HepG2 (cell line): ENCODE measurements around the gene OAF. TPM values are rescaled to one million over a fixed set of nuclear protein-coding genes. Genes with fewer than 3 reads are reported as not detected.

Experiments used
- ATAD3A ChIP-seq: sonication (generic); formaldehyde crosslinking; IDR thresholded peaks from 2 replicates; pipeline ENCODE4 v1.4.0; 2020; ENCODE audit warnings: missing genetic modification reagents
- EHMT2 ChIP-seq: fragments of 200-600 bp; sonication (generic); IDR thresholded peaks from 2 replicates; pipeline ENCODE4 v1.7.0; 2017; ENCODE audit warnings: antibody characterized with exemption, low read depth, low read length, borderline replicate concordance
- FOXM1 ChIP-seq: sonication (generic); formaldehyde crosslinking; IDR thresholded peaks from 2 replicates; pipeline ENCODE4 v1.5.0; 2020; ENCODE audit warnings: missing genetic modification reagents
- KAT7 ChIP-seq: IDR thresholded peaks from 2 replicates; pipeline ENCODE4 v1.6.1; 2018; ENCODE audit warnings: borderline replicate concordance, missing compliant biosample characterization
- MTERF4 ChIP-seq: sonication (generic); formaldehyde crosslinking; IDR thresholded peaks from 2 replicates; pipeline ENCODE4 v1.8.0; 2023; ENCODE audit warnings: mild to moderate bottlenecking, missing genetic modification reagents
- MTF1 ChIP-seq: sonication (generic); formaldehyde crosslinking; IDR thresholded peaks from 2 replicates; pipeline ENCODE4 v1.5.0; 2020; ENCODE audit warnings: missing genetic modification reagents
- MXD4 ChIP-seq: IDR thresholded peaks from 2 replicates; pipeline ENCODE4 v1.6.1; 2016; ENCODE audit warnings: mild to moderate bottlenecking, missing biosample characterization, missing genetic modification reagents
- ONECUT2 ChIP-seq: sonication (generic); formaldehyde crosslinking; IDR thresholded peaks from 2 replicates; pipeline ENCODE4 v1.4.0; 2020; ENCODE audit warnings: missing genetic modification reagents
- PBX2 ChIP-seq: IDR thresholded peaks from 2 replicates; pipeline ENCODE4 v1.6.1; 2016; ENCODE audit warnings: control low read depth
- PHF5A ChIP-seq: IDR thresholded peaks from one replicate; pipeline ENCODE4 v1.6.1; 2018; ENCODE audit warnings: low read depth, missing genetic modification reagents; ENCODE audit not compliant: unreplicated experiment
- RXRB ChIP-seq: IDR thresholded peaks from 2 replicates; pipeline ENCODE4 v1.6.1; 2016; ENCODE audit warnings: borderline replicate concordance, missing genetic modification reagents, missing compliant biosample characterization
- TRIM24 ChIP-seq: sonication (generic); formaldehyde crosslinking; IDR thresholded peaks from 2 replicates; pipeline ENCODE4 v1.8.0; 2022; ENCODE audit warnings: mild to moderate bottlenecking, missing genetic modification reagents
- ZBTB3 ChIP-seq: sonication (generic); formaldehyde crosslinking; IDR thresholded peaks from 2 replicates; pipeline ENCODE4 v1.4.0; 2020; ENCODE audit warnings: low read depth, mild to moderate bottlenecking, moderate library complexity, missing genetic modification reagents, borderline replicate concordance
- ZFP36L2 ChIP-seq: sonication (generic); formaldehyde crosslinking; IDR thresholded peaks from 2 replicates; pipeline ENCODE4 v1.4.0; 2020; ENCODE audit warnings: missing genetic modification reagents
- ZNF136 ChIP-seq: sonication (generic); formaldehyde crosslinking; IDR thresholded peaks from 2 replicates; pipeline ENCODE4 v1.8.1; 2022; ENCODE audit warnings: low read depth, mild to moderate bottlenecking, moderate library complexity, missing genetic modification reagents
- ZNF160 ChIP-seq: sonication (generic); formaldehyde crosslinking; IDR thresholded peaks from 2 replicates; pipeline ENCODE4 v1.8.0; 2022; ENCODE audit warnings: mild to moderate bottlenecking, inconsistent platforms, missing genetic modification reagents
- ZNF33A ChIP-seq: sonication (generic); formaldehyde crosslinking; IDR thresholded peaks from 2 replicates; pipeline ENCODE4 v1.5.1; 2020; ENCODE audit warnings: missing genetic modification reagents, mild to moderate bottlenecking, moderate library complexity, borderline replicate concordance
- ZNF33B ChIP-seq: sonication (generic); formaldehyde crosslinking; IDR thresholded peaks from 2 replicates; pipeline ENCODE4 v1.5.1; 2020; ENCODE audit warnings: mild to moderate bottlenecking, missing genetic modification reagents
- ZNF362 ChIP-seq: sonication (generic); formaldehyde crosslinking; IDR thresholded peaks from 2 replicates; pipeline ENCODE4 v1.4.0; 2020; ENCODE audit warnings: missing genetic modification reagents, mild to moderate bottlenecking, borderline replicate concordance
- ZNF552 ChIP-seq: sonication (generic); formaldehyde crosslinking; IDR thresholded peaks from 2 replicates; pipeline ENCODE4 v1.9.0; 2022; ENCODE audit warnings: missing genetic modification reagents, mild to moderate bottlenecking, borderline replicate concordance
- ZNF720 ChIP-seq: sonication (generic); formaldehyde crosslinking; IDR thresholded peaks from 2 replicates; pipeline ENCODE4 v1.4.0; 2020; ENCODE audit warnings: missing genetic modification reagents
- ZNF749 ChIP-seq: sonication (generic); formaldehyde crosslinking; IDR thresholded peaks from 2 replicates; pipeline ENCODE4 v1.8.0; 2022; ENCODE audit warnings: mild to moderate bottlenecking, missing genetic modification reagents, moderate library complexity, borderline replicate concordance
- ZNF780A ChIP-seq: sonication (generic); formaldehyde crosslinking; IDR thresholded peaks from 2 replicates; pipeline ENCODE4 v1.8.0; 2022; ENCODE audit warnings: mild to moderate bottlenecking, missing genetic modification reagents, moderate library complexity
- ZSCAN31 ChIP-seq: sonication (generic); formaldehyde crosslinking; IDR thresholded peaks from 2 replicates; pipeline ENCODE4 v1.5.0; 2020; ENCODE audit warnings: low read depth, mild to moderate bottlenecking, missing genetic modification reagents
- polyA plus RNA-seq, 8 experiments: library from polyadenylated mRNA; depleted of rRNA in 3 of 8; stranded (reverse) in 7 of 8; unstranded in 1 of 8; fragments of >200 nt; fragmentation: Illumina TruSeq in 4 of 8; extraction: Trizol in 4 of 8; gene quantifications; 2 replicates each; pipeline versions ENCODE4 v1.2.1 to v1.2.3, GENCODE V29; 2011 to 2016; ENCODE audit warnings: low read depth in 4 of 8, missing spikeins in 1 of 8, mixed read lengths in 1 of 8; ENCODE audit not compliant: insufficient read depth in 1 of 8
- total RNA-seq, 5 experiments: library from RNA; depleted of rRNA; stranded (reverse); fragments of >200 nt; fragmentation: Illumina TruSeq; extraction: Trizol; gene quantifications; 2 replicates each; pipeline ENCODE4 v1.2.3, GENCODE V29; 2016; ENCODE audit warnings: low read depth in 1 of 5

Gene OAF
- total and polyA plus RNA-seq, 2 of the 13 experiments (the other 11 are each of a cell fraction or from before 2014, with no cell fraction given): 63.7 to 94.6 TPM

- TF ChIP-seq ZNF780A (CRISPR knock-in tag) (no peak), ZNF33A (CRISPR knock-in tag) (no peak), ZSCAN31 (CRISPR knock-in tag) (no peak), ZNF720 (CRISPR knock-in tag) (no peak), TRIM24 (CRISPR knock-in tag) (no peak), PHF5A (CRISPR knock-in tag) (no peak), FOXM1 (CRISPR knock-in tag) (no peak), PBX2 (CRISPR knock-in tag) (no peak), ZFP36L2 (CRISPR knock-in tag) (no peak), RXRB (CRISPR knock-in tag) (peak; percentile 61; the same call in 1 of the 2 replicates), EHMT2 (no peak), ATAD3A (CRISPR knock-in tag) (no peak), ZNF136 (CRISPR knock-in tag) (no peak), ZNF362 (no peak), MXD4 (CRISPR knock-in tag) (no peak), ONECUT2 (CRISPR knock-in tag) (0 out of 2 replicates have a peak, but pooled peaks have one; percentile 15), MTERF4 (CRISPR knock-in tag) (no peak), ZNF33B (no peak), MTF1 (CRISPR knock-in tag) (no peak), ZBTB3 (CRISPR knock-in tag) (no peak), KAT7 (CRISPR knock-in tag) (0 out of 2 replicates have a peak, but pooled peaks have one; percentile 42), ZNF552 (CRISPR knock-in tag) (no peak), ZNF160 (CRISPR knock-in tag) (no peak), ZNF749 (CRISPR knock-in tag) (no peak)
Observed at GRCh38 chr11:120182790-120183491, 27.9 kb upstream of the OAF start (continued).
